Measurements from ENCODE around the gene SMYD3.

Gene SMYD3

GRCh38 chr1:246300626-246301549, 206.2 kb downstream of the SMYD3 start:
- DNase-seq: no peak

DNA sequence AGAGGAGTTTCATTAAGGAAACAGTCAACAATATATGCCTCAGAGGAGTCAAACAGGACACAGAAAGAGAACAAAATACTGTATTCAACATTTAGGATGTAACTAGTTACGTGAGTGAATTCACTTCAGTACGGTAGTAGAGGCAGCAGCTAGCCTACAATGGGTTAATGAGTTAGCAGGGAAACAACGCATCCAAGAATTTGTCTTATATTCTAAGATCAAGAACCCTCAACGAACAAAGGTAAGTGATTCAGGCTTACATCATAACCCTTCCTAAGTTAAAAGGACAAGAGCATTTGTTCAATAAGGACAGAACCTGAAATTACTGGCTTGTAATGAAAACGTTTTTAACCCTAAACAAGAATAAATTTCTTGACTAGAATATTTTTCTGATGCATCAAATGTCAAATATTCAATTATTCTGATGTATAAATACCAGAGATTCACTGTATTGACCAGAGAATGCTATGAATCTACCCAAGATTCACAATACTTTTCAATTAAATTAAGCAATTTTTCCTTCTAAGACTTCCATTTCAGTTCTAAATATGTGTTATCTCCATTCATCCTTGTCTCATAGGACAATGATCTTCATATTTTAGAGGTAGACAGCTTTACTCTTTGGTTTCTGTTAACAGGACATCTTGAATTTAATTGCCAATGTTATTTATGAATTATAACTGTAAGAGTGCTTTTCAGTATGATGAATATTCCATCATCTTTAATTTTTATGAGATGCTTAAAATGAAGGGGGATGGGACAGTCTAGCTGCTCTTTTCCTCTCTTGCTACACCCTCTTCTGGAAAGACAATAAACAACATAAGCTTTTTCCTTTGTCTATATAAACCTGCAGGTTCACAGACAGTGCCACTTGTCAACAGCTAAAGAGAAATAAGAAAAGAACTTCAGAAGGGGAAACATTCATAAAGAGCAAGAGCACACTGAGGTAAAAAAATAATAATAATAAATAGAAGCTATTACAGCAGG, 209.5 kb downstream of the SMYD3 start:
- DNase-seq: no peak

- DNase-seq: no peak
Measured at GRCh38 chr1:246295968-246296367, 211.1 kb downstream of the SMYD3 start.

DNA sequence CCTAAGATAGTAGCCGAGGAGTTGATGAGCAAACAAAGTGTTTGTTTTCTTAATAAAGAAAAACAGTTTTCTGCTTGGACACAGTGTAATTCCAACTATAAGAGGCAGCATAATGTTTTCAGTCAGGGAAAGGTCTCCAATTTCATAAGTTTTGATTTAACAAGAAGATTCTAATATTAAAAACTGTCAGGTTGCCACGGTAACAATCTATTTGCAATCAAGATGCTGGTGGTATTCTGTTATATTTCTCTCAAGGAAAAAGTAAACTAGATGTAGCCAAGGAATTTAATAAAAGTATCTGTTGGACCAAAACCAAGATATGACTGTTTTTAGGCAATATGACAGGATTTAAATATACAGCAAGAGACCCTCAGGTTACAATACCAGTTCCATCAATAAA, 211.7 kb downstream of the SMYD3 start:
- DNase-seq: no peak

DNA sequence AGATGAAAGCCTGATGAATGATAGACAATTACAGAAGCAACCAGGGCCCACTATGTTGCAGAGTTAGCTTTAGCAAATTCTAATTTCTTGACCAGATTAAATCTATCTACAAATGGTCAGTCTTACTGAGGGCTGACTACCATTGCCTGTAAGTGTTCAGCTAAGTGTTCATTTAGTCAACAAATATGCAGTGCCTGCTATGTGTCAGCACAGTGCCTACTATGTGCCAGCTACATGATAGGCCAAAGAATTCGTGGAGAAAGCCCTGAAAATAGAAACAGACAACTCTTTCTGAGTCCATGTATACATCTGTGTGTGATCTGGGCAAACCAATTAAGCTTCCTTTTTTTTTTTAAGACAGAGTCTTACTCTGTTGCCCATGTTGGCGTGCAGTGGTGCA, 212.8 kb downstream of the SMYD3 start:
- DNase-seq: no peak

GRCh38 chr1:246293366-246294121, 213.5 kb downstream of the SMYD3 start:
- DNase-seq: no peak

DNA sequence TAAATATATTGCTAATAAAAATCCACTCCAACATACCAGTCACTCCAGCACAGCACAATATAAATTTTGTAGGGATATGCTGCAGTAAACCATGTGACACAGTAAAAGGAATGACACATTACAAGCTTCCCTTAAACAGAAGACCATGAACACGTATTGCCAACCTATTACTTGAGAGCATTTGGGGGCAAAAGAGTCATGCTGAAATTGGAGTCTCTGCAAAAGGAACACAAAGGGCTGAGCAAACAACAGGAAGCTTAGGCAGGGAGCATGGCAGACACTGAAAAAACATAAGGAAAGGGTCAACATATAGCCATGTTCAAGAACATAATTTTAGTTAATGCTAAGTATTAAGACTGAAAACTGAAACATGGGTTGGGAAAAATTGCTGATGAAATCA, 214.5 kb downstream of the SMYD3 start:
- DNase-seq: no peak

DNA sequence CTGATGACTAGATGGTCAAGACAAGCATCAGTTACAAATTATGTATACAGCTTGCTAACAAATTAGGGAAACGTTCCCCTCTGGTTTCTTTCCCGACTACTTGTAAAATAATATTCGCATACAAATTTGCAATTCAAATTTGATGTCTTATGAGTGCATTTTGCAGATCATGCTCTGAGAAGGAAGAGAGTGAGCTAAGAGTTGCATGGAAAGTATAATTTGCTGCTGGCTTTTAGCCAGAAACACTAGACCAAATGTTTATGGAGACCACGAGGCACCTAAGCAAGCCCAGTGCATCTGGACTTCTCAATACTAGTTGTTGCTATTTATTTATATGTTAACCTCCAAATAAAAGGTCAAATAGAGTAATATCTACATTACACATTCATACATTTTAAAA, 216.0 kb downstream of the SMYD3 start:
- DNase-seq: no peak

DNA sequence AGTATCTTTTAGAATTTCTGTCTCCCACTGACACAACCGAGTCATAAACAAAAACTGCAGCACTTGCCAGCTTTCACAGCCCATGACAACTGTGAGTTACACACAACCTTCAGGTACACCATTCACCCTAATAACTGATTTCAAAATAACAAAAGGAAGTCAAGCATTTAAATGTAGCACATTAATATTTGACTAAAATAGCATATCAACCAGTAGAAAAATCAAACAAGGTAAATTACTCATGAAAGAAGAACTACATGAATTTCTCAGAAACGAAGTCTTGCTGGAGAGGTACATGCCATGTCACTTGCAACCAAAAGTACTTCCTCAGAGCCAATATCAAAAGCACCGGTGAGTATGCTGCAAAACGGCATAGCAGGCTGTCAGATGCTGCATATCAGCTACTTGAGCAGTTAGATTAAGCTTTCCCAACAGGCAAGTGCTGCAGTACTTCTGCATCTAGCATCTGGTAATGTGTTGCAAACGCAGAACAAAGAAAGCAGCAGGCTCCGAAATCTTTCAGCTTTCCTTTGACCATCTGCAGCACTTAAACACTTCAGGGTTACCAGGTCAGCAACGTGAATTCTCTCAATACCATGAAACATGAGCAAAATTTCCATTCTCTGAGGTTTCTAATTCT, 223.2 kb downstream of the SMYD3 start:
- DNase-seq: no peak

DNA sequence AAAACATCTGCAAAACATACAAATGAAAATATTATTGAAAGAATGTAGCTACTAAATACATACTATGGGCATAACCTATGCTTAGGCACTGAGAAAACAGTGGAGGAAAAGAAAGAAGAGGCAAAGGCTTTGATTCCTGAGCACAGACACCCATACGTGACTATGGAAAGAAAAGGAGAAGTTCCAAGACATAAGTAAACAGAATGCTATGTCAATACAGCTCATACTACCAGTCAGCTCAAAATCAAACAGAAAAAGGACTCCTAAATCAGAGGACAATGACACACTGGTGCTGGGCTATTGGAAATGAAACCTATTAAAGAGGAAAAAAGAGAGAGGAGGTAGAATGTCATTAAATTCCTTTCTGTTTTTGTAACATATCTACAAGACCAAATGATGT, 225.4 kb downstream of the SMYD3 start:
- no peak for DNase-seq

DNA sequence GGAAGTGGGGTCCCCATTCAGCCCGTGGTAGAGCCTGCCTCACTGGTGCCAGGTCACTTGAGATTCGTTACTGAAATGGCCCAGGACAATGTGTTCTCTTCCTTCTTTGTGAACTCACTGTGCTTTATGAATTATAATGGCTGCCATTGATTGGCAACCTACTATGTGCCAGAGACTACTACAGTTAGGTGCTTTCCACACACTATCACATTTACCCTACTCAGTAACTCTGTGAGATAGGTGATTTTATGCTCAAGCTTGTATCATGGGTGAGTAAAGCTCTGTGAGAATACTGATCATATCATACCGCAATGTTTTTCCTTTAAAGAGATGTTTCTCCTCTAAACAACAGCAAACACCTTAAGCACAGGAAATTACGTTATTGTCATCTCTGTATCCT, 225.9 kb downstream of the SMYD3 start:
- no peak for DNase-seq

GRCh38 chr1:246280551-246280950, 226.5 kb downstream of the SMYD3 start:
- peak; percentile 2 for DNase-seq

DNA sequence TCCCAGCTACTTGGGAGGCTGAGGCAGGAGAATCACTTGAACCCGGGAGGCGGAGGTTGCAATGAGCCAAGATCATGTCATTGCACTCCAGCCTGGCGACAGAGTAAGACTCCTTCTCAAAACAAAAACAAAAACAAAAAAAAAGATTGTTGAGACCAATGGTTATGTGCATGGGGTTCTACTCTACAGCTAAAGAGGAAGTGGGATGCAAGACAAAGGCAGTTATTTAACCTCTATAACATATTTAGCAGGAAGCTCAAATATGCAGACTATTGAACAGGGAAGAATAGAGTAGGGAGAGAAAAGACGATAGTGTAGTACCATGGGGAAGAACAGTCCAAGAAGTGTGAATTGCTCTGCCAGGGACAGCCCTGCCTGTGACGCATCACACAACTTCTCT, 227.7 kb downstream of the SMYD3 start:
- DNase-seq: no peak

- no peak for DNase-seq
Measured at GRCh38 chr1:246278371-246278770, 228.7 kb downstream of the SMYD3 start.

- no peak for DNase-seq
Measured at GRCh38 chr1:246275036-246275435, 232.0 kb downstream of the SMYD3 start.

GRCh38 chr1:246274186-246274585, 232.9 kb downstream of the SMYD3 start:
- no peak for DNase-seq

DNA sequence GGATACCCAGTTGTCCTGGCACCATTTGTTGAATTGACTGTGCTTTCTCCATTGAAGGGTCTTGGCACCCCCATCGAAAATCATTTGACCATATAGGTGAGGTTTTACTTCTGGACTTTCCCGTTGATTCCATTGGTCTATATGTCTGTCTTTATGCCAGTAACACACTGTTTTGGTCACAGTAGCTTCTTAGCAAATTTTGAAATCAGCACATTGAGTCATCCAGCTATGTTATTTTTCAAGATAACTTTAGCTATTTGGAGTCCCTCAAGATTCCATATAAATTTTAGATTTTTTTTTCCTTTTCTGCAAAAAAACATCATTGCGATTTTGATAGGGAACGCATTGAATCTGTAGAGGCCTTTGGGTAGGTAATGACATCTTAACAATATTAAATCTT, 235.6 kb downstream of the SMYD3 start:
- no peak for DNase-seq

DNA sequence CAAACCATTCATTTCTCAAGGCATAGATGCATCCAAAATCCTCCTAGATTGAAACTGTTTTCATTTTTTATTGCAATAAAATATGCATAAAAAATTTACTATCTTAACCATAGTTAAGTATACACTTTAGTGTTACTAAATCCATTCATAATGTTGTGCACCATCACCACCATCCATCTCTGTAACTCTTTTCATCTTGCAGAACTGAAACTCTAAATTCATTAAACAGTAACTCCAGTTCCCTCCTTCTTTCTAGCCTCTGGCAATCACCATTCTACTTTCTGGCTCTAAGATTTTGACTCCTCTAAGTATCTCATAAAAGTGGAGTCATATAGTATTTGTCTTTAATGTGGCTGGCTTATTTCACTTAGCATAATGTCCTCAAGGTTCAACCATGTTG, 236.8 kb downstream of the SMYD3 start:
- no peak for DNase-seq

DNA sequence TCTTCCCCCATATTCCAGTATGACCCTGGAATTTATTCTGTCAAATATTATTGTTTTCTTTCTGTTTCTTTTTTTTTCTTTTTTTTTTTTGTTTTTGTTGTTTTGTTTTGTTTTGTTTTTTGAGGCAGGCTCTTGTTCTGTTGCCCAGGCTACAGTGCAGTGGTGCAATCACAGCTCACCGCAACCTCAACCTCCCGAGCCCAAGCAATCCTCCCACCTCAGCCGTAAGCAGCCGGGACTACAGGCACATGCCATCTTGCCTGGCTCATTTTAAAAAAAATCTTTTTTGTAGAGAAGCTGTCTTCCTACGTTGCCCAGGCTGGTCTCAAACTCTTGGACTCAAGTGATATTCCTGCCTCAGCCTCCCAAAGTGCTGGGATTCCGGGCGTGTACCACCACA, 237.6 kb downstream of the SMYD3 start:
- DNase-seq: no peak

GRCh38 chr1:246267896-246268295, 239.2 kb downstream of the SMYD3 start:
- no peak for DNase-seq

DNA sequence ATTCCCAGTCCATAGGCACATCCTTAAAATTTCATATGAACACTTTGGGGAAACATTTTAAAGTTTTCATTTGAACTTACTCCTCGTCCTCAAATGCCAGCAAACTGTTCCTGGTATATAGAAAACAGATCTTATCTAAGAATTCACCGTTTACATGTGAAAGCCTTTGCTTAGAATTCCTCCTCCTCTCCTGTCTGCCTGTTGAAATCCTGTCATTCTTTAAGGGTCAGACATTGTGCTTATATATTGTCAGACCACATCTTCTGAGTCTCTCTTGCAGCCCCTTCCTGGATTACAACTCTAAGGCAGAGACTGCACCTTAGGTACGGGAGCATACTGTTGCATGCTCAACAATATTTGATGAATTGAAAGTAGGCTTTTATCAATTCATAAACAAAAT, 239.7 kb downstream of the SMYD3 start:
- DNase-seq: no peak

- no peak for DNase-seq
Measured at GRCh38 chr1:246265481-246265880, 241.6 kb downstream of the SMYD3 start.

- DNase-seq: no peak
Measured at GRCh38 chr1:246262281-246262680, 244.8 kb downstream of the SMYD3 start.
